ENCODE results near the gene SLC35B1. TPM values are rescaled to one million over a fixed set of nuclear protein-coding genes. Genes with fewer than 3 reads are reported as not detected.

The SLC35B1 gene
- total RNA-seq, 1 experiment from 2014 or later: 44.7 TPM

GRCh38 chr17:49691086-49691676 lies 16.6 kb downstream of the SLC35B1 start:
- Histone ChIP-seq H3K4me2 (no peak overlapping the region), H2AFZ (no peak overlapping the region), H3F3A (ENCODE audit: insufficient read depth, low read depth) (peaks cover 11% of the 10 kb centered on the region), H4K20me1 (ENCODE audit: insufficient read depth) (no peaks in the 10 kb centered on the region), H3K27ac (no peak overlapping the region), H3K4me3 (no peak overlapping the region), H3K9me3 (ENCODE audit: insufficient read depth, low read depth) (no peaks in the 10 kb centered on the region), H3K36me3 (ENCODE audit: low read depth) (no peaks in the 10 kb centered on the region), H3K4me1 (replicated peaks; ENCODE audit: insufficient read depth) (no peaks in the 10 kb centered on the region), H3K79me2 (ENCODE audit: low read depth) (no peaks in the 10 kb centered on the region), H3K9me2 (ENCODE audit: insufficient read depth) (no peaks in the 10 kb centered on the region), H3K27me3 (ENCODE audit: insufficient read depth, low read depth) (peaks cover 8% of the 10 kb centered on the region; the same call in 1 of the 2 replicates)
- no TSS peak for BruUV-seq (replicated peaks)
- CTCF ChIA-PET: no interaction called here
- POLR2A ChIA-PET (ENCODE audit: unreplicated experiment): interaction anchor here (0.7 kb wide), 1 partner anchor 17 kb away, joined by 4 read pairs; no protein-coding TSS in a partner anchor
- no peak for DNase-seq
- no peak for TF ChIP-seq EZH2 (IDR thresholded peaks at IDR 0.05; ENCODE audit: low read depth)
- TF ChIP-seq, protein P1, sequence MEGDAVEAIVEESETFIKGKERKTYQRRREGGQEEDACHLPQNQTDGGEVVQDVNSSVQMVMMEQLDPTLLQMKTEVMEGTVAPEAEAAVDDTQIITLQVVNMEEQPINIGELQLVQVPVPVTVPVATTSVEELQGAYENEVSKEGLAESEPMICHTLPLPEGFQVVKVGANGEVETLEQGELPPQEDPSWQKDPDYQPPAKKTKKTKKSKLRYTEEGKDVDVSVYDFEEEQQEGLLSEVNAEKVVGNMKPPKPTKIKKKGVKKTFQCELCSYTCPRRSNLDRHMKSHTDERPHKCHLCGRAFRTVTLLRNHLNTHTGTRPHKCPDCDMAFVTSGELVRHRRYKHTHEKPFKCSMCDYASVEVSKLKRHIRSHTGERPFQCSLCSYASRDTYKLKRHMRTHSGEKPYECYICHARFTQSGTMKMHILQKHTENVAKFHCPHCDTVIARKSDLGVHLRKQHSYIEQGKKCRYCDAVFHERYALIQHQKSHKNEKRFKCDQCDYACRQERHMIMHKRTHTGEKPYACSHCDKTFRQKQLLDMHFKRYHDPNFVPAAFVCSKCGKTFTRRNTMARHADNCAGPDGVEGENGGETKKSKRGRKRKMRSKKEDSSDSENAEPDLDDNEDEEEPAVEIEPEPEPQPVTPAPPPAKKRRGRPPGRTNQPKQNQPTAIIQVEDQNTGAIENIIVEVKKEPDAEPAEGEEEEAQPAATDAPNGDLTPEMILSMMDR (conservative IDR thresholded peaks at IDR 0.05): no peak
- intact Hi-C loops (cut with micrococcal nuclease; ENCODE audit: unreplicated experiment): loop anchor here (10.0 kb wide), 1 partner anchor 276 kb away; the partner anchor contains the start of gene PHB1

- no TSS peak for BruUV-seq (replicated peaks)
- ChIA-PET CTCF (no interaction called here), POLR2A (ENCODE audit: unreplicated experiment) (no interaction called here)
- no peak overlapping the region for H3K27ac ChIP-seq
- H3K79me2 ChIP-seq (ENCODE audit: low read depth): no peaks in the 10 kb centered on the region
- DNase-seq: no peak
- H3K27me3 ChIP-seq (ENCODE audit: insufficient read depth, low read depth): peaks cover 9% of the 10 kb centered on the region; the same call in 1 of the 2 replicates
- no peaks in the 10 kb centered on the region for H3K36me3 ChIP-seq (ENCODE audit: low read depth)
- intact Hi-C loops (cut with micrococcal nuclease; ENCODE audit: unreplicated experiment): loop anchor here (10.0 kb wide), 1 partner anchor 275 kb away; the partner anchor contains the start of gene PHB1
- no peaks in the 10 kb centered on the region for H3K4me1 ChIP-seq (replicated peaks; ENCODE audit: insufficient read depth)
- peaks cover 11% of the 10 kb centered on the region for H3F3A ChIP-seq (ENCODE audit: insufficient read depth, low read depth)
- no peaks in the 10 kb centered on the region for H3K9me2 ChIP-seq (ENCODE audit: insufficient read depth)
- H3K4me2 ChIP-seq: no peak overlapping the region
- no peaks in the 10 kb centered on the region for H3K9me3 ChIP-seq (ENCODE audit: insufficient read depth, low read depth)
- H4K20me1 ChIP-seq (ENCODE audit: insufficient read depth): no peaks in the 10 kb centered on the region
- TF ChIP-seq, protein P1 (conservative IDR thresholded peaks at IDR 0.05): no peak
- TF ChIP-seq EZH2 (IDR thresholded peaks at IDR 0.05; ENCODE audit: low read depth): no peak
- H3K4me3 ChIP-seq: no peak overlapping the region
- no peak overlapping the region for H2AFZ ChIP-seq
Observed at GRCh38 chr17:49690256-49690655, 17.5 kb downstream of the SLC35B1 start.

DNA sequence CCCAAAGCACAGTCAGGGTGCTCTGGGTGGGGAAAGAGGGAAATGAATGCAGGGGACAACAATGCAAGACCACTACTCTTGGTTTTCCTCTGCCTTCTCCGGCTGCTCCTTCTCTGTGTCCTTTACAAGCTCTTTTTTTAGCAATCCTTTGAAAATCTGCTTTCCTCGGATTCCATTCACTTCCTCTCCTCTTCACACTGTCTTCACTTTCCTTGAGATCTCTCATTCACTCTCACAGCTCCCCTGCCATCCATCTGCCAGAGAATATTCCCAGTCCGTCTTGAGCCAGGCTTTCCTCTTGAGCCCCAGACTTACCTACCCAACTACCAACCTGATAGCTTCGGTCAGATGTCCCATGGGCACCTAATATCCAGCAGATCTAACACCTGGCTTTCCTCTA lies 18.9 kb downstream of the SLC35B1 start:
- TF ChIP-seq, protein P1 (conservative IDR thresholded peaks at IDR 0.05): no peak
- no peak for TF ChIP-seq EZH2 (IDR thresholded peaks at IDR 0.05; ENCODE audit: low read depth)
- H3F3A ChIP-seq (ENCODE audit: insufficient read depth, low read depth): peaks cover 15% of the 10 kb centered on the region
- no peaks in the 10 kb centered on the region for H3K36me3 ChIP-seq (ENCODE audit: low read depth)
- POLR2A ChIA-PET (ENCODE audit: unreplicated experiment): interaction anchor here (0.6 kb wide), 1 partner anchor 463 kb away, joined by 6 read pairs; no protein-coding TSS in a partner anchor
- no peak for DNase-seq
- no TSS peak for BruUV-seq (replicated peaks)
- no peak overlapping the region for H3K4me3 ChIP-seq
- intact Hi-C loops (cut with micrococcal nuclease; ENCODE audit: unreplicated experiment): no loop called here
- H3K4me1 ChIP-seq (replicated peaks; ENCODE audit: insufficient read depth): no peaks in the 10 kb centered on the region
- H4K20me1 ChIP-seq (ENCODE audit: insufficient read depth): no peaks in the 10 kb centered on the region
- CTCF ChIA-PET: no interaction called here
- no peak overlapping the region for H3K27ac ChIP-seq
- no peaks in the 10 kb centered on the region for H3K9me2 ChIP-seq (ENCODE audit: insufficient read depth)
- H3K79me2 ChIP-seq (ENCODE audit: low read depth): no peaks in the 10 kb centered on the region
- H3K9me3 ChIP-seq (ENCODE audit: insufficient read depth, low read depth): no peaks in the 10 kb centered on the region
- peaks cover 16% of the 10 kb centered on the region; the same call in 1 of the 2 replicates for H3K27me3 ChIP-seq (ENCODE audit: insufficient read depth, low read depth)
- H3K4me2 ChIP-seq: no peak overlapping the region
- H2AFZ ChIP-seq: no peak overlapping the region
